Mesenchymal stem cell (in vitro differentiated cells and primary cell): ENCODE measurements around the gene PAH.
A peak's percentile ranks its signal among the peaks of the same experiment; 100 is the strongest.

Source experiments
- DNase-seq: peaks from one replicate; pipeline ENCODE4 v3.0.0-alpha.2; 2013
- H2AFZ ChIP-seq: one replicate; pipeline ENCODE4 v1.6.1; 2013; ENCODE audit warnings: low read depth, mild to moderate bottlenecking, control low read depth, inconsistent platforms, low read length, moderate library complexity
- H2AK5ac ChIP-seq: 2 replicates; pipeline ENCODE4 v1.6.1; 2013; ENCODE audit warnings: low read length, moderate library complexity, mild to moderate bottlenecking, inconsistent platforms; ENCODE audit not compliant: severe bottlenecking
- H2BK120ac ChIP-seq: one replicate; pipeline ENCODE4 v1.6.1; 2013; ENCODE audit warnings: low read depth, mild to moderate bottlenecking, inconsistent platforms, low read length, moderate library complexity
- H2BK12ac ChIP-seq, 2 experiments: one replicate each; pipeline ENCODE4 v1.6.1; 2013; ENCODE audit warnings: inconsistent platforms in 2 of 2, low read length in 2 of 2, mild to moderate bottlenecking in 2 of 2, moderate library complexity in 2 of 2, control low read depth in 1 of 2
- H2BK15ac ChIP-seq: one replicate; pipeline ENCODE4 v1.6.1; 2013; ENCODE audit warnings: mild to moderate bottlenecking, low read depth, inconsistent platforms; ENCODE audit not compliant: poor library complexity, severe bottlenecking
- H2BK5ac ChIP-seq: 2 replicates; pipeline ENCODE4 v1.6.1; 2013; ENCODE audit warnings: low read depth, mild to moderate bottlenecking, low read length, control low read depth, inconsistent platforms; ENCODE audit not compliant: poor library complexity, severe bottlenecking
- H3K14ac ChIP-seq, 2 experiments: one replicate each; pipeline ENCODE4 v1.6.1; 2013; ENCODE audit warnings: inconsistent platforms in 2 of 2, low read length in 2 of 2, control low read depth in 1 of 2, mild to moderate bottlenecking in 1 of 2, moderate library complexity in 1 of 2
- H3K18ac ChIP-seq, 2 experiments: one replicate each; pipeline ENCODE4 v1.6.1; 2013; ENCODE audit warnings: inconsistent platforms in 2 of 2, low read length in 2 of 2, control low read depth in 1 of 2, low read depth in 1 of 2, mild to moderate bottlenecking in 1 of 2
- H3K23ac ChIP-seq, 2 experiments: one replicate each; pipeline ENCODE4 v1.6.1; 2013; ENCODE audit warnings: inconsistent platforms in 2 of 2, low read length in 2 of 2, mild to moderate bottlenecking in 2 of 2, moderate library complexity in 2 of 2, control low read depth in 1 of 2
- H3K27ac ChIP-seq: 2 replicates; pipeline ENCODE4 v1.5.1; 2013; ENCODE audit warnings: mild to moderate bottlenecking, moderate library complexity, low read length, control low read depth, inconsistent platforms; ENCODE audit not compliant: poor library complexity, severe bottlenecking
- H3K27me3 ChIP-seq, 2 experiments: 2 replicates each; pipeline versions ENCODE4 v1.6.1 to v1.7.0; 2013; ENCODE audit warnings: low read length in 2 of 2, mild to moderate bottlenecking in 2 of 2, moderate library complexity in 2 of 2, control low read depth in 1 of 2, inconsistent platforms in 1 of 2; ENCODE audit not compliant: control insufficient read depth in 1 of 2, insufficient read depth in 1 of 2
- H3K36me3 ChIP-seq, 2 experiments: 2 replicates each; pipeline versions ENCODE4 v1.6.1 to v1.7.0; 2013; ENCODE audit warnings: low read length in 2 of 2, control low read depth in 1 of 2, inconsistent platforms in 1 of 2, low read depth in 1 of 2, mild to moderate bottlenecking in 1 of 2; ENCODE audit not compliant: insufficient read depth in 2 of 2, control insufficient read depth in 1 of 2
- H3K4ac ChIP-seq, 2 experiments: one replicate each; pipeline ENCODE4 v1.6.1; 2013; ENCODE audit warnings: inconsistent platforms in 2 of 2, low read length in 2 of 2, mild to moderate bottlenecking in 2 of 2, moderate library complexity in 2 of 2, control low read depth in 1 of 2, low read depth in 1 of 2
- H3K4me1 ChIP-seq: 2 replicates; pipeline ENCODE4 v1.6.1; 2013; ENCODE audit warnings: low read depth, low read length, control low read depth; ENCODE audit not compliant: control insufficient read depth, insufficient read depth
- H3K4me2 ChIP-seq: 2 replicates; pipeline ENCODE4 v1.6.1; 2013; ENCODE audit warnings: low read length, mild to moderate bottlenecking, inconsistent platforms; ENCODE audit not compliant: poor library complexity, severe bottlenecking
- H3K4me3 ChIP-seq, 2 experiments: 2 replicates each; pipeline versions ENCODE4 v1.5.1 to v1.7.0; 2013; ENCODE audit warnings: low read length in 2 of 2, mild to moderate bottlenecking in 2 of 2, control low read depth in 1 of 2, low read depth in 1 of 2; ENCODE audit not compliant: insufficient read depth in 1 of 2
- H3K79me1 ChIP-seq: replicated peaks from 2 replicates; pipeline ENCODE4 v1.6.1; 2013; ENCODE audit warnings: mild to moderate bottlenecking, control low read depth, low read length, inconsistent platforms; ENCODE audit not compliant: poor library complexity, severe bottlenecking
- H3K9ac ChIP-seq: 2 replicates; pipeline ENCODE4 v1.7.0; 2013; ENCODE audit warnings: mild to moderate bottlenecking, low read length, moderate library complexity
- H3K9me3 ChIP-seq: 2 replicates; pipeline ENCODE4 v1.7.0; 2013; ENCODE audit warnings: mild to moderate bottlenecking, low read length; ENCODE audit not compliant: control insufficient read depth
- H4K8ac ChIP-seq: one replicate; pipeline ENCODE4 v1.6.1; 2013; ENCODE audit warnings: inconsistent platforms, mild to moderate bottlenecking, low read length, moderate library complexity
- H4K91ac ChIP-seq: one replicate; pipeline ENCODE4 v1.6.1; 2013; ENCODE audit warnings: mild to moderate bottlenecking, low read length, inconsistent platforms
- WGBS: methylation state at CpG from one replicate; pipeline ENCODE4 v1.1.7; 2013; ENCODE audit warnings: mixed read lengths; 5-methylcytosine and 5-hydroxymethylcytosine counted together

The PAH gene

DNA sequence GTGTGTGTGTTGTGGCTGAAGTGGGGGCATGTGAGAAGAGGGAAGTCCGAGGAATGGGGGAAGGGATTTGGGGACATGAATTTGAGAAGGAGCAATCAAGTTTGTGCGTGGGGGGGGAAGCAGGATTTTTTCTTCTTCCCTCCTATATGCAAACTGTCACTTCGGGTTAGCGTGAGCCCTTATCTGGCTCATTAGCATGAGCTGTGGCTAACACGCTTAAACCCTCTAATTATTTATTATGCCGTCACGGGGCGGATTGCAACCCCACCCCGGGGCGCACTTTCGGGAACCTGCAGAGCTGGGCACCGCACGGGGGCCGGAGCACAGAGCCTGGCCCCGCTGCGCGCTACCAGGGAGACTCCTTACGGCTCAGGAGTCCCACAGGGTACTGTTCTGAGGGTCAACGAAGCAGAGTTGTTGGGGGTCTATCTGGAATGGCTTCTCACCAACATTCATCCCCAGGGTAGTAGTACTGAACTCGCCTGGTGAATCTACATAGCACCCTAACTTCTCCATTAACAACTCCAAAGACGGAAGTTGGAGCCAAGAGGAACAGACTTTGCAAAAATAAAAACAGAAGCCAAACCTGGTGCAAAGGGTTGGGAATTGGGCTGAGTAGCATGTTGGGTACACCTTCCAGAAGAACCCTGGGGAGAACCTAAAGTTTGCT is 34.0 kb upstream of the PAH start:
- Histone ChIP-seq H3K23ac (no peak overlapping the region), H3K4me1 (no peaks in the 10 kb centered on the region), H3K9ac (no peak overlapping the region), H3K27ac (no peak overlapping the region), H3K79me1 (no peaks in the 10 kb centered on the region), H3K18ac (no peak overlapping the region), H3K9me3 (no peaks in the 10 kb centered on the region), H2AFZ (no peak overlapping the region), H2BK120ac (no peak overlapping the region), H3K27me3 (peaks cover 64 to 87% of the 10 kb centered on the region in 2 experiments), H3K36me3 (no peaks in the 10 kb centered on the region), H2AK5ac (no peak overlapping the region), H4K8ac (no peak overlapping the region), H4K91ac (no peak overlapping the region), H2BK15ac (no peak overlapping the region), H3K4me3 (no peak overlapping the region), H2BK12ac (no peak overlapping the region), H2BK5ac (no peak overlapping the region), H3K14ac (no peak overlapping the region), H3K4me2 (no peak overlapping the region), H3K4ac (no peak overlapping the region)
- no peak for DNase-seq
- 3% methylated on average over 20 of the region's 21 CpGs for WGBS

DNA sequence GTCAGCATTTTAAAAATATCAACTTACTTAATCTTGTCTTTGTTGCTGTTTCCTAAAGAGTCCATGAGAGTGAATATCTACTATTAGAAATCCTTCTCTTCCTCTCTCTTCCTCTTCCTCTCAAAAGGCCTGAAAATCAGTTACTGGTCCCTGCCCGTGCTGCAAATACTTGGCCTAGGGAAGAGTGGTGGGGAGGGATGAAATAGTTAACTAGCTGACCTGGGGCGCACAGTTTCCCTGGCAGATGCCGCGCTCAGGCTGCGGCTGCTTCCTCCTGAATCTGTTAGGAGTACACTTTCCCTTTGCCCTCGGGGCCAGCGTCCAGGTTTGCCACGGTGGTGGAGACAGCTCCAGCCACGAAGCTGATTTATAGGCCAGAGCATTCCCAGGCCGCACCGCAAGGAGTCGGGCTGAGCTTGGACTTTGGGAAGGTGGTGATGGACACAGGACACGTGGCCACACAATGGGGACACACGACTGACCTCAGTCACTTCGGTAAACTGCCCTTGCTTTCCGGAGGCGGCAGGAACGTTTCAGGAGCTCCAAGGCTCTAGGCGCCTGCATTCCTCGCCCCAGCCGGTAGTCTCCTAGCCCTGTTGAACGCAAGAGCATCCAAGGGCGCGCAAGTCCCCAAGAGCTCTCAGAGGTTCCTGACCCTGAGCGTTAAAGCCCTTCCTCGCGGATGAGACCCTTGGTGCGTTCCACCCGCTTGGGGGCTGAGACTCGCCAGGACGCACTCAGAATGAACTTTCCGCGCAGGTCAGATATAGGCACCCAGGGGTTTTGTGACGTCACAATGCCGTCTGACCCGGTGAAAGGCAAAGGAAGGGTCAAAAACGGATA is 33.3 kb upstream of the PAH start:
- Histone ChIP-seq H3K79me1 (no peaks in the 10 kb centered on the region), H2BK120ac (no peak overlapping the region), H2BK12ac (no peak overlapping the region), H3K4me3 (no peak overlapping the region), H4K91ac (no peak overlapping the region), H2AK5ac (no peak overlapping the region), H3K27ac (no peak overlapping the region), H3K23ac (no peak overlapping the region), H3K9ac (no peak overlapping the region), H3K4me1 (no peaks in the 10 kb centered on the region), H2BK15ac (no peak overlapping the region), H3K36me3 (no peaks in the 10 kb centered on the region), H3K14ac (no peak overlapping the region), H3K4ac (no peak overlapping the region), H2AFZ (no peak overlapping the region), H4K8ac (no peak overlapping the region), H3K18ac (no peak overlapping the region), H3K4me2 (no peak overlapping the region), H3K27me3 (peaks cover 57 to 80% of the 10 kb centered on the region in 2 experiments), H2BK5ac (no peak overlapping the region), H3K9me3 (no peaks in the 10 kb centered on the region)
- no peak for DNase-seq
- WGBS: 1% methylated on average over 37 of the region's 37 CpGs

GRCh38 chr12:102948941-102949352 is 31.9 kb upstream of the PAH start:
- Histone ChIP-seq H3K9me3 (no peaks in the 10 kb centered on the region), H3K4ac (no peak overlapping the region), H3K14ac (no peak overlapping the region), H2BK12ac (no peak overlapping the region), H2BK120ac (no peak overlapping the region), H3K23ac (no peak overlapping the region), H3K4me3 (no peak overlapping the region), H2AFZ (no peak overlapping the region), H3K27me3 (peaks cover 43 to 67% of the 10 kb centered on the region in 2 experiments), H4K8ac (no peak overlapping the region), H3K18ac (no peak overlapping the region), H3K4me2 (no peak overlapping the region), H2BK15ac (no peak overlapping the region), H3K9ac (no peak overlapping the region), H2AK5ac (no peak overlapping the region), H3K4me1 (no peaks in the 10 kb centered on the region), H3K27ac (no peak overlapping the region), H4K91ac (no peak overlapping the region), H2BK5ac (no peak overlapping the region), H3K36me3 (no peaks in the 10 kb centered on the region), H3K79me1 (no peaks in the 10 kb centered on the region)
- 5% methylated on average over 11 of the region's 11 CpGs for WGBS
- peak; percentile 24 for DNase-seq

GRCh38 chr12:102946042-102946441 is 29.0 kb upstream of the PAH start:
- no peaks in the 10 kb centered on the region for H3K79me1 ChIP-seq
- H3K9me3 ChIP-seq: no peaks in the 10 kb centered on the region
- H3K18ac ChIP-seq: no peak overlapping the region
- no peak for DNase-seq
- H4K91ac ChIP-seq: no peak overlapping the region
- no peak overlapping the region for H2AFZ ChIP-seq
- 60% methylated on average over 2 of the region's 2 CpGs for WGBS
- no peak overlapping the region for H3K4me2 ChIP-seq
- H3K27me3 ChIP-seq: peaks cover 19 to 38% of the 10 kb centered on the region in 2 experiments
- no peaks in the 10 kb centered on the region for H3K4me1 ChIP-seq
- no peak overlapping the region for H2BK120ac ChIP-seq
- no peak overlapping the region for H3K4ac ChIP-seq
- H3K27ac ChIP-seq: no peak overlapping the region
- H3K36me3 ChIP-seq: no peaks in the 10 kb centered on the region
- H2AK5ac ChIP-seq: no peak overlapping the region
- no peak overlapping the region for H4K8ac ChIP-seq
- H3K14ac ChIP-seq: no peak overlapping the region
- H3K23ac ChIP-seq: no peak overlapping the region
- H3K9ac ChIP-seq: no peak overlapping the region
- no peak overlapping the region for H3K4me3 ChIP-seq
- no peak overlapping the region for H2BK5ac ChIP-seq
- no peak overlapping the region for H2BK12ac ChIP-seq
- no peak overlapping the region for H2BK15ac ChIP-seq
